Measurements from ENCODE around the gene NDUFB10. TPM values are rescaled to one million over a fixed set of nuclear protein-coding genes. Genes with fewer than 3 reads are reported as not detected.

The NDUFB10 gene
- total and polyA plus RNA-seq, 10 of the 15 experiments (the other 5 are each of a cell fraction or from before 2014, with no cell fraction given), result 52.2 to 319 (median 130) TPM

DNA sequence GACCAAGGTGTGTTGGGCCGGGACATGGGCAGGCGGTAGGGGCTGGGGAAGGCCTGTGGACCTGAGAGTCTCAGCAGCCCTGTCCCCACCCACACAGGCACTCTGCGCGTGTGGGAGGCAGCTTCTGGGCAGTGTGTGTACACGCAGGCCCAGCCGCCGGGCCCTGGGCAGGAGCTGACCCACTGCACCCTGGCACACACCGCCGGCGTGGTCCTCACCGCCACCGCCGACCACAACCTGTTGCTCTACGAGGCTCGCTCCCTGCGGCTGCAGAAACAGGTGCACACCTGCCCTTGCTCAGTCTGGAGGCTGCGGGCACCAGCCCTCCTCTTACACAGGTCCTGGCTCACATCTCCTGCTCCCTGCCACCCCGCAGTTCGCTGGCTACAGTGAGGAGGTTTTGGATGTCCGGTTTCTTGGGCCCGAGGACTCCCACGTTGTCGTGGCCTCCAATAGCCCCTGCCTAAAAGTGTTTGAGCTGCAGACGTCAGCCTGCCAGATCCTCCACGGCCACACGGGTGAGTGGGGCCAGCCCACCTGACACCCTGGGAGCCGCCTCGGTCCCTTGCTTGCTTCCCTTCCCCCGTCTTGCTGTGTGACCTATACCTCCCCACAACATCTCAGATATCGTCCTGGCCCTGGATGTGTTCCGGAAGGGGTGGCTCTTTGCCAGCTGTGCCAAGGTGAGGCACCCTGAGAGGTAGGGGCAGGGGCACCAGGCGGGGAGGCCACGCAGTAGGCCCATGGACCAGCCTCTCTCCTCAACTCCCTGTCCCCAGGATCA is 16.3 kb downstream of the NDUFB10 start (continued):
- TF ChIP-seq, protein P1, sequence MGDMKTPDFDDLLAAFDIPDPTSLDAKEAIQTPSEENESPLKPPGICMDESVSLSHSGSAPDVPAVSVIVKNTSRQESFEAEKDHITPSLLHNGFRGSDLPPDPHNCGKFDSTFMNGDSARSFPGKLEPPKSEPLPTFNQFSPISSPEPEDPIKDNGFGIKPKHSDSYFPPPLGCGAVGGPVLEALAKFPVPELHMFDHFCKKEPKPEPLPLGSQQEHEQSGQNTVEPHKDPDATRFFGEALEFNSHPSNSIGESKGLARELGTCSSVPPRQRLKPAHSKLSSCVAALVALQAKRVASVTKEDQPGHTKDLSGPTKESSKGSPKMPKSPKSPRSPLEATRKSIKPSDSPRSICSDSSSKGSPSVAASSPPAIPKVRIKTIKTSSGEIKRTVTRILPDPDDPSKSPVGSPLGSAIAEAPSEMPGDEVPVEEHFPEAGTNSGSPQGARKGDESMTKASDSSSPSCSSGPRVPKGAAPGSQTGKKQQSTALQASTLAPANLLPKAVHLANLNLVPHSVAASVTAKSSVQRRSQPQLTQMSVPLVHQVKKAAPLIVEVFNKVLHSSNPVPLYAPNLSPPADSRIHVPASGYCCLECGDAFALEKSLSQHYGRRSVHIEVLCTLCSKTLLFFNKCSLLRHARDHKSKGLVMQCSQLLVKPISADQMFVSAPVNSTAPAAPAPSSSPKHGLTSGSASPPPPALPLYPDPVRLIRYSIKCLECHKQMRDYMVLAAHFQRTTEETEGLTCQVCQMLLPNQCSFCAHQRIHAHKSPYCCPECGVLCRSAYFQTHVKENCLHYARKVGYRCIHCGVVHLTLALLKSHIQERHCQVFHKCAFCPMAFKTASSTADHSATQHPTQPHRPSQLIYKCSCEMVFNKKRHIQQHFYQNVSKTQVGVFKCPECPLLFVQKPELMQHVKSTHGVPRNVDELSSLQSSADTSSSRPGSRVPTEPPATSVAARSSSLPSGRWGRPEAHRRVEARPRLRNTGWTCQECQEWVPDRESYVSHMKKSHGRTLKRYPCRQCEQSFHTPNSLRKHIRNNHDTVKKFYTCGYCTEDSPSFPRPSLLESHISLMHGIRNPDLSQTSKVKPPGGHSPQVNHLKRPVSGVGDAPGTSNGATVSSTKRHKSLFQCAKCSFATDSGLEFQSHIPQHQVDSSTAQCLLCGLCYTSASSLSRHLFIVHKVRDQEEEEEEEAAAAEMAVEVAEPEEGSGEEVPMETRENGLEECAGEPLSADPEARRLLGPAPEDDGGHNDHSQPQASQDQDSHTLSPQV (IDR thresholded peaks at IDR 0.05), result no peak
- no peak for TF ChIP-seq SUPT20H (IDR thresholded peaks at IDR 0.05; ENCODE audit: borderline replicate concordance, control insufficient read depth, low read depth, low read length)
- no peak for TF ChIP-seq SREBF2 (IDR thresholded peaks at IDR 0.05; ENCODE audit: low read length)
- no peak for TF ChIP-seq NFXL1 (IDR thresholded peaks at IDR 0.05; ENCODE audit: borderline replicate concordance)
- TF ChIP-seq IKZF1 (conservative IDR thresholded peaks at IDR 0.05), result no peak
- TF ChIP-seq TBL1XR1 (IDR thresholded peaks at IDR 0.05; ENCODE audit: low read depth, low read length), result no peak
- TF ChIP-seq ZNF622 (IDR thresholded peaks at IDR 0.05), result no peak
- no peak for TF ChIP-seq CHD2 (IDR thresholded peaks at IDR 0.05; ENCODE audit: borderline replicate concordance, low read depth, low read length)
- TF ChIP-seq, protein P2, sequence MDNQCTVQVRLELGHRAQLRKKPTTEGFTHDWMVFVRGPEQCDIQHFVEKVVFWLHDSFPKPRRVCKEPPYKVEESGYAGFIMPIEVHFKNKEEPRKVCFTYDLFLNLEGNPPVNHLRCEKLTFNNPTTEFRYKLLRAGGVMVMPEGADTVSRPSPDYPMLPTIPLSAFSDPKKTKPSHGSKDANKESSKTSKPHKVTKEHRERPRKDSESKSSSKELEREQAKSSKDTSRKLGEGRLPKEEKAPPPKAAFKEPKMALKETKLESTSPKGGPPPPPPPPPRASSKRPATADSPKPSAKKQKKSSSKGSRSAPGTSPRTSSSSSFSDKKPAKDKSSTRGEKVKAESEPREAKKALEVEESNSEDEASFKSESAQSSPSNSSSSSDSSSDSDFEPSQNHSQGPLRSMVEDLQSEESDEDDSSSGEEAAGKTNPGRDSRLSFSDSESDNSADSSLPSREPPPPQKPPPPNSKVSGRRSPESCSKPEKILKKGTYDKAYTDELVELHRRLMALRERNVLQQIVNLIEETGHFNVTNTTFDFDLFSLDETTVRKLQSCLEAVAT (IDR thresholded peaks at IDR 0.05), result no peak
- TF ChIP-seq POLR2A (IDR thresholded peaks at IDR 0.05; ENCODE audit: low read depth, low read length), result no peak
- no peak for TF ChIP-seq MYB (IDR thresholded peaks at IDR 0.05; ENCODE audit: borderline replicate concordance, low read depth, low read length)
- TF ChIP-seq, protein P3, sequence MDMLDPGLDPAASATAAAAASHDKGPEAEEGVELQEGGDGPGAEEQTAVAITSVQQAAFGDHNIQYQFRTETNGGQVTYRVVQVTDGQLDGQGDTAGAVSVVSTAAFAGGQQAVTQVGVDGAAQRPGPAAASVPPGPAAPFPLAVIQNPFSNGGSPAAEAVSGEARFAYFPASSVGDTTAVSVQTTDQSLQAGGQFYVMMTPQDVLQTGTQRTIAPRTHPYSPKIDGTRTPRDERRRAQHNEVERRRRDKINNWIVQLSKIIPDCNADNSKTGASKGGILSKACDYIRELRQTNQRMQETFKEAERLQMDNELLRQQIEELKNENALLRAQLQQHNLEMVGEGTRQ (IDR thresholded peaks at IDR 0.05; ENCODE audit: borderline replicate concordance, low read depth, low read length), result no peak
- TF ChIP-seq ZNF217 (IDR thresholded peaks at IDR 0.05), result no peak

Measured in GM12878 (cell line).